GM18508 (cell line): ENCODE data around the gene PPARGC1A.

Experiments
- ATAC-seq: cut with Tn5 transposase; IDR thresholded peaks from one replicate; pipeline ENCODE4 v1.9.1; 2021; ENCODE audit warnings: moderate number of reproducible peaks; ENCODE audit not compliant: insufficient read depth, unreplicated experiment

Gene PPARGC1A

DNA sequence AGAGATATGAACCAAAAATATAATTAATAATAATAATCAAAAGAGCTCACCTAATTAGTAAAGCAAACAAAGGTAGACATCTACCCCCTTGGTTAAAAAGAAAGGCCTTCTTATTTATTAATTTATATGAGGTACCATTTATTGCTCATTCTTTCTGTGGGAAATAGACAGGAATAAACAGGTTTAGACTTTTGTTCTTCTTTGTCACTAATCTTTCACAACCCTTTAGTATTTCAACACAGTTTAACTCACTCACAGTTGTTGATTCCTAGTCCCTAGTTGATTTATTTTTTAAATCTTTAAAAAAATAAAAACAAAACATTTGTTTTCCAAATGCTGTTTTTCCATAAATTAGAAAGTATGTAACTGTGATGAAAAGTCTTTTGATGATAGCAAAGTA lies 5.6 kb downstream of the PPARGC1A start:
- no peak for ATAC-seq

DNA sequence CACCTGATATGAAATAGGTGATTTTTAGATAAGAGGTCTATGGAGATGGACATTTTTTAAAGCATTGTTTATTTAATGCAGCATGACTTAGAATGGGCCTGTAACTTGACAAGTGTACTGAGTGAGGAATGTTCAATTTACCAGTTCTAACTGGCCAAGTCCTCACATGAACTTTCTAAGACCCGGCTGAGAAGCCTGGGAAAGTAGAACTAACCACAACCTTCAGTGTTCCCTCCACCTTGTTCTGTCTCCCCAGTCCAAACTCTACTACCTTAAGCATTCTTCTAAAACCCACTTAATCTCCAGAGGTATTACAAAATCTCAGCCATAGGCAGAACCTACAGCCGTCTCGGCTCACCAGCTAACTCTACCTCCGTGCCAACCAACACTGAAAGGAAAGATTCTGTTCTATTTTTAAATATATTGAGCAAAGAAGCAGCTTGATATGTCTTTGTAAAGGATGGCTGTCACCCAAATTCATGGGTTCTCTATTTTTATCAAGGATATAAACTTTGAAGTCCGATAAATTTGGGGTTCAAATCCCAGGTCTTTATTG lies 6.8 kb downstream of the PPARGC1A start:
- no peak for ATAC-seq

DNA sequence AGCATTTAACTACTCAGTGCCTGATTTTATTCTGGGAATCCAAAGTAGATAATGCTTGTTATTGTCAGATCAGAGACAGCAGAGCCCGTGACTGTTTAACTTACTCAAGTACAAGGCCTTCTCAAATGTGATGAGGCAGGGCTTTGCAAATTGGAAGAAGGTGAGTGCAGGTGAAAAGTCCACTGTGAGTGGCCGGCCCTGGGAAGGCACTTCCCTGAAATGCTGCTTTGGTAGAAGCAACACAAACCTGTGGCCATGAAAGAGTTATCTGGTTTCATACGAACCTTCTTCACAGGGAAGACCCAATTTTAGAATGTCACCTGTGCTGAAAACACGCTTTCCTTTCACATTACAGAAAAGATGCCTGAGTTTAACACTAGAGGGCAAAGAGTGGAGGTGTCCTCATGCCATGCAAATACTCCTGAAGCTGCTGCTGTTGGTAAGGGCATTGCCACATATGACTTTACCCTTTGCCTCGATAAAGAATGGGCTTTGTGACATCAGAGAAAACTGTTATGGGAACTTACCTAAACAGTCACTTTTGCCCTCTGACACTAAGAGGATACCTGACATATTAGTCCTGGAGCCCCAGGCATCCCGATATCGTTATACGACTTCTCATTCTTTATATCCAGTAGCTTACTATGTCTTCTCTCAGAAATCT lies 8.0 kb downstream of the PPARGC1A start:
- no peak for ATAC-seq

DNA sequence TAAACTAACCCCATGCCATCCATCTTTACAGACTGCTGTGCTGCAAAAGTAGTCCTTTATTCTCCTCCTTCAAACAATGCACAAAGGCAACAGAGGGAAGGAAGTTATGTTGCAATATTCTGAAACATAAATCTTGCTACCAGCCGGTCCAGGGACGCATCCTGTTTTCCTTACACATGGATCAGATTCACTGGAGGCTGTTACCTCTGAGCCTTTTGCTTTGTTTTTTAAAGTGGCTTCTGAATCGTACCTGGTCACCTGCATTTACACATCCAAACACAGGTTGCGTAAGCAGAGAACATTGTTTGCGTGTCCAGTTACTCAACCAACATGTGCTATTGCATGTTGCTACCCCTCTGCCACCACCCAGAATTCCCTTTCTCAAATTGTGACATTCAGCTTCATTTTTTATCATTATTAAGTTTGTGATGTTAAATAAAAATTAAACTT lies 8.8 kb downstream of the PPARGC1A start:
- no peak for ATAC-seq

DNA sequence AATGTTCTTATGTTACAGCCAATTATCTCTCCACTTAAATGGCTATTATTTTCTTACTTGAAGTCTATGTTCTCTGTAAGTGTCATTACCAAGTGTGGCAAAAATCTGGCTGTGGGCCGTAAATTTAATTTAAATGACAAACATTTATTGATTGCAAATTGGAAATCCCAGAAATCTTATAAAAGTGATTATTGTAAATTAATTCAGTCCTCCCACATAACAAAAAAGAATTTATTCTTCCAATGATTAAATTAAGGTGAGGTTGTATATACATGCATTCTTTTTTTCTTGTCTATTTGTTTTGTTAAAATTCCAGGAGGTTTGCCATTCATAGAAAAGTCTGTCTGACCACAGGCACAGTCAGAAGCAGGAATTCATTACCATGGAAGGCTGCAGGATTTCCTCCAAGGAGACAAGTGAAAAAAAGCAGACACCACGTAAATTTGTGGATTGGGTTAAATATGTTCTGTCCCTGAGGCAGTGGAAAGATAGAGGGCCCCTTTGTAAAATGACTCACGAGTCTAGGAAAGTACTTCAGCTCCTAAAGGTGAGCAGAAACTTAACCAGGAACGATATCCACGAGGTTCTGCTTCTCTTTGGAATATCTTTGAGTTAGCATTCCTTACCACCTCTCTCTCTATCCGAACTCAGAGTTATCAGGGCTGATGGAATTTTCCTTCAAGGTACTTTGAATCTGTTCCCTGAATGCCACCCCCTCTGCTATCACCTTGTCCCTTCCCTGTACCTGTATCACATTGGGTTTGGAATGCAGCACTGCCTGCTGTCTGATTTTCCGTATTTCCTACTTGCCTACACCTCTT lies 10.7 kb downstream of the PPARGC1A start:
- no peak for ATAC-seq

DNA sequence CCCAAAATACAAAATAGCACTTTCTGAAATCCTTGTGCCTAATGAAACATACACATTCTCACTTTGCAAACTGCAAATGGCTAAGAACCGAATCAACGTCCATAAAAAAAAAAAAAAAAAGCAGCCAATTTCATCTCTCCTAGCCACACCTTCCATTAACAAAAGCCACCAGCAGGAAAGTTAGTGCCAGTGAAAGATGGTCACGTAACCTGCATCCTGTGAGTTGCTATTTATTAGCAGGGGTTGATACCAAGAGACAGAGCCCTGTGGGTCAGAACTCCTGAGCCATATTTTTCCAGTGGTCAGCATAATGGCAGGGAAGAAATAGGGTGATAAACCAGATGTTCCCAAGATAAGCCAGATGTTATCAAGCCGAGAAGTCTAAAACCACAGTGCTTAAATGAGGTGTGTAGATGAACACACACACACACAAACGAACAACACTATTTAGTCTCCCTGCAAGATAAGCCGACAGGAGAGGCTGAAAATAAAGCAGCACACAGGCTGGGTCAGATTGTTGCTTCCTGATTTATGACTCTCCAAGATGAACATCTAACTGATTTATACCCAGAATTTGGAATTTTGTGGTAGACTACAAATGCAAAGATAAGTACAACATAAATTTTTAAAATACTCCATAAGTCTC lies 11.5 kb downstream of the PPARGC1A start:
- ATAC-seq: no peak

DNA sequence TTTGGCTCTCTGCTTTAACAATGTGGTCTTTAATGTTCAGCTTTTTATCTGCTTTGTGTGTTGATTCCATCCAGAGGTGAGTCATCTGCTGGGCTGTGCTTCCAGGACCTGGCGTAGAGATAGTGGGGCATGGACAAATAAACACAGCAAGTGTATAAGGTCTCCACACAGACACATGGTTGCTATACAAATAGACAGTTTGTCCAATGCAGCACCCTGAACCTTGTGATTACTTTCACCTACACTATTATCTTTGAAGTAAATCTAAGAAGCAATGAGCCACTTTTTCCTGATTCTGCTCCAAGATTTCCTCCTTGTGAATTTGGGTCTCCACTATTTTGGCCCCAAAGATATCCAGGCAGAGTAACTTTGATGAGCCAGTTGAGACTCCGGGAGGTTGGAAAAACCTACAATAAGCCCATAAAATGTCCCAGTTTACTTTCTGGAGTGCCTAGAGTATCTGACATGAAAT lies 12.1 kb downstream of the PPARGC1A start:
- no peak for ATAC-seq

DNA sequence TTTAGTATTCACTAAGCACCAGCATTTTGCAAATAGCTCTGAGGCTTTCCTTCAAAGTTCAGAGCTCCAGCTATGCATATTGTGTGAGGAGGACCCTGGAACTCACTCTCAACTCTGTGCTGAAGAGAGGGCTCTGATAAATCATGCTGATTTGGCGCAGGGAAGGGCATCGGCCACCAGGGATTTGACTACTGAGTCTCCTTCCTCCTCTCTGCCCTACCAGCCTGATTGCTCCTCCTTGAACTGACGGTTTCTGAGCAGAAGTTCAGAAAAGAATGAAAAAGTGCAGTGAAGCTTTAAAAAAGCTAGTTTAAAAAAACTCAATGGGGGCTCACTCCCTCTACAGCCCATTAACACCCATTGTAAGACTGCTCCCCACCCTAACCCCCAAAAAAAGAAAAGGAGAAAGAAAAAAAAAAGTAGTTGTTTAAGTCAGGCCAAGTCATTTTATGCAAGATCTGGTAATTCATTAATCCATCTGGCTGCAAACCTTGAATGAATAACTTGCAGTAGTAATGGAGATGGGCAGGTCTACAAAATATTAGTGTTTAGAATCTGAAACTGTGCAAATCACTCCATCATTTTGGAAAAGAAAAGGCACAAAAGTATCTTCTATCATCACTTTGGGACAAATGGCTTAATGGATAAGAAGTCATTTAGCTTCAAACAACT lies 13.3 kb downstream of the PPARGC1A start:
- no peak for ATAC-seq

DNA sequence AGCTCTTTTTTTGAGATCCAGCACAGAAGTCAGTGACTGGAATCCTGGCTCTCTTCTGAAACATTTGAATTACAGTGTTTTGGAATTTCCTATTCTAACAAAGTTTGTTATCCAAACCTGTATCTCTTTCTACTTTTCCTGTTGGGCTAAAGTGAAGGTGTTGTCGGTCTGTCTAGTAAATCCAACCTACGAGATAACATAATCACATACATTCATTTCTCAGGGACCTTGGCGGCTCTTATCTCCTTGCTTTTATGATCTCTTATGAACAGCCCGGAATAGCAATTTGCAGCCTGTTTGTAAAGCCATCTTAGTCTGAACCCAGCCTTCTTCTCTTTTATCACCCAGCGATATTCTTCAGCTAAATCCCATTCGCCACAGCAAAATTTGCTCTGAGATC lies 14.5 kb downstream of the PPARGC1A start:
- no peak for ATAC-seq

DNA sequence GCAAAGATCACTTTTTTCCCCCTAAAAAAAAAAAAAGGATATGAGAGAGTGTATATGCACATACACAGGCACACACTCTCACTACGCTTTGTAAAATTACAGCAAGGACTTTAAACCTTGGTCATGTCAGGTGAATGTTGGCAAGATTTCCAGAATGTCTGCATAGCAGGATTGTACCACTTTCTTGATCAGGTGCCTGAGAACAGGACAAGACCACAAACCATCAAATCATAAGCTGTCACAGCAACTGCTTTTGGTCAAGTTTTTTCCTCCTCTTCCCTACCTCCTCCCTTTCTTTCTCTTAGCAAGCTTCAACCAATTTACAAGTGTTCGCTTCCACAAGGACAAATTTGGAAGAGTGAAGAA lies 15.3 kb downstream of the PPARGC1A start:
- ATAC-seq: no peak

DNA sequence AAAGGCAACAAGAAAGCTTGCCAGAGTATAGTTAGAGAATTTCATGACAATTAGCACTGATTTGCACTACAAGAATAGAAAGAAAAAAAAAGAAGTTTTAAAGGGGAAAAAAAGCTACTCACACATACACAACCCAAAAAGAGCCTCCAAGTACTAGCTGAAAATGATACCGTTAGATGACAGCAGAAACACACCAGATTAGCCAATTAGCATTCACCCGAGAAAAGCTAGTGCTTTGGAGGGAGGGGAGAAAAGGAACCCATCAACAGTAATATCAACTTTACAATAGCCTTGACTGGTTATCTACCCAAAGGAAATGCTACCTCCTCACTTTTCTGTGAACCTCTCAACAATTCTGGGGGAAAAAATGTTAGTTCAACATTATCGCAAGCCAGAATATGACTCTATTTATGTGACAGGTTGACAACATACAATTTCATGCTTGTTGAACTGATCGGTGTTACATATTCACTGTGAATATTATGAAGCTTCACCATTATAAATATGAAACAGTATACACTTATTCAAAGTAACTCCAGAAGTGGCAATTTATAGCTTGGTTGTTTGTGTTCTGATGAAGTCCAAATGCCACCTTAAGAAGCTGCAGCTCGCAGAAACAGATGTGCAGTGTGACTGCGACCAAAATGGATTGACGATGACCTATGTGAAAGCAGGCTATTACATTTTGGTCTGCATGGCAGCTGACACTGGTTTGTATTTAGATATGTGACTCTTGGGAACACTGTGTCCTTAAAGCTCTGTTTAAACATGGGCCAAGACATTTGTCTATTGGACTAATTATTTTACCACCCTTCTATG lies 15.9 kb downstream of the PPARGC1A start:
- ATAC-seq: no peak

DNA sequence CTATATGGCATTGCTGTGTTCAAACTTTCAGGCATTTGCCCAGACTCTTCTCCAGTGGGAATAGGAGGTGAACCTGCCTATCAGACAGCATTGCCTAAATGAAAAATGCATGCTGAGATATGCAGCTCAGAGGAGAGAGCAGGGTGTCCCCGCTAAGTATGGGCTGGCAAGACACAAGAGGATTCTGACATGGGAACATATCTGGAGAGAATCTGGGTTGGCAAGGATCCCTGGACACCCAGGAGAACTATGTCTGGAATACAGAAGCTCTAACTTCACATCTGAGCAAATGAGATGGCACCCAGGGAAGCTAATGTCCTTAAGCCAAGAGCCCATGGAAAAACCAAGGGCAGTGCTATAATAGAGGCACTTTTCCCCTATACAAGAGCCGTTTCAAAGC lies 18.4 kb downstream of the PPARGC1A start:
- ATAC-seq: no peak

DNA sequence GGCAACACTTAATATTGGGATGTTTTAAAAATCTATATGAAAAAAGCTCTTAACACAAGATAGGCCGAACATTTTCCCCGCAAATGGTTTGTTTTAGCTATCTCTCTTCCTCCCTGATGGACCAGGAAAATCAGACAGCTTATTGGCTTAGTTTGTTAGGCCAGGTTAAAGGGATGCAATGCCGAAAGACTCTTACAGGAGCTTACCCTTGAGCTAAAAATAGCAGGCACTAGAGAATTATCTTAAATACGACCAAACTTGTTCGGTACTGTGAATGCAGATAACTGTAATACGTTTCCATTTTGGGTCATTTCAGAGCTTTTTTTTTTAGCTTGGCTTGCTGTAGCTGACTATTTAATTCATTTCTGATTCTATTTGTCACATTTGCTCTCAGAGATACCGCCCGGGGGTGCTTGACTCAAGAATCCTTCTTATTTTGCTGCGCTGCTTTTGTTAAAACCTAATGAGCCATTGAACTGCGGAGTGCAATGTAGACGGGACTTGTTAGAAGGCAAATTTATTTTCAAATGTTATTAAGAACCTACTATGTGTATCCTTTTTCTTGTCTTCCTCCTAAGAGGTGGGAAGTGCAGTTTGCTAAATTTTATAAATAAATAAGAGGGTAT lies 23.3 kb downstream of the PPARGC1A start:
- ATAC-seq: no peak

DNA sequence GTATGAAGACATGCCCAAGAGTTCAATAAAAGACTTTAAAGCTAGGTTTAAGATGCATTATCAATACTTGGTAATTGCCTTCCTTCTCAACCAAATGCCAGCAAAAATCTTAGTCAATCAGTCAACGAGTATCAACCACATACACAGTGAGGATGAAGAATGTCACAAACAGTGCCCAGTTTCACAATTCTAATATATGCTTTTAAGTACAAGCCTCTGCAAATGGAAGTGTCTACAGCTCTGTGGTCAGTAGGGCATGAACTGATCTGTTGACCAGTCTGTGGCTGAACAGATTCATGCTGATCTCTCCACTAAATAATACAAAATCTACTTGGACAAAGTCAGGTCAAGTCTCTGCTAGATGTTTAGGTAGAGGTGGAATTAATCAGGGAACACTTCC lies 27.9 kb downstream of the PPARGC1A start:
- no peak for ATAC-seq

DNA sequence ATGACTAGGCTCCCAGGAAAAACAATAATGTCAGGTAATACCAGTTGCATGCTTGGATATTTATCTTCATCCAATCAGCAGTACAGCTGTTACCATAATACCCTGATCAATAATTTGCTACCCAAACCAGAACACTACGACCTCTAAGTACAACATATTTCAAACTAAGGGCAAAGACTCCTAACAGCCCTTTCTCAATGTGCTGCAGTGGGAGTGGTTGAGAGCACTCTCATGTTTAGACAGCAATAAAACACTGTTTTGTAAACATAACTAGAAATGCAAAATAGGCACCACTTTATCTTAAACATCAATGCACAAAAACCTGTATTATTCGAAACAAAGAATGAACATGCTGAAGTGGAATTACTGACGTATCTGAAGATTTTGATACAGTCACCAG lies 28.9 kb downstream of the PPARGC1A start:
- ATAC-seq: no peak

DNA sequence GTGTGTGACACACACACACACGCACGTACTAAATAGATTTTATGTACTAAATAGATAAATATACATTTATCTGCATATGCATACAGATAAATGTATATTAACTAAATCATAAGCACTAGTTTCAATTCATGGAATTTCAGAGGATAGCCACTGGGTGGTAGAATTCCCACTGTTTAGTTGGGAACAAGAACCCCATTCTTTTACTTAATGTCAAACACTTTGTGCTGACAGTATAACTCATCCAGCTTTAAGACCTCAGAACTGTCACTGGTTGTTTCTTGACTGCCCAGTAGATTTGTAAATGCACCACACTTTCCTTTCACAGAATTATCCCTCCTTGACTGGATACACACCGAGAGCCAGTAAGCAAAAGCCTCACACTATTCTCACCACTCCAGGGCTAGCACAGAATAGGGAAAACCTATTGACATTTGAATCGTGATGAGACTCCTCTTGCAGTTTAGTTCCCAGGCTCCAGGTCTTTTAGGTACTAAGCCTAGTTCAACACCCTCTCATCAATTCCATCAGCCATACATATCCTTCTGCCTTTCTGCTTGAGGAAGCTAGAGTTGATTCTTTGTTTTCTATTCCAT lies 32.4 kb downstream of the PPARGC1A start:
- no peak for ATAC-seq

DNA sequence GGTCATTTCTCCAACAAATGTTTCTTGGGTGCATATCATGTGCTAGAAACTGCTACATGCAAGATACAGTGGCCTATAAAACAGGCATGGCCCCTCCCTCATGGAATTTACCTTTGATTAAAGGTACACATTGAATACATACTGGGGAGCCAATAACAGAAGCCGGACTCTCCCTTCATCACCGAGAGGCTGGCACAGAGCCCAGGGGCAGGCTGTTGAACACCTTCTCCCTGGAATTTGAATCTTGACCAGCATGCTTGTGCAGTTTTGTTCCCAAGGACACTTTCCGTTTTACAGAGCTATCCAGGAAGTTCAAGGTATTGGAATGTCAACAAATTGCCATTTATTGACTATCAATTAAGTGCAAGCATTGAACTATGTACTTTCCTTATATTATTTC lies 33.2 kb downstream of the PPARGC1A start:
- no peak for ATAC-seq

DNA sequence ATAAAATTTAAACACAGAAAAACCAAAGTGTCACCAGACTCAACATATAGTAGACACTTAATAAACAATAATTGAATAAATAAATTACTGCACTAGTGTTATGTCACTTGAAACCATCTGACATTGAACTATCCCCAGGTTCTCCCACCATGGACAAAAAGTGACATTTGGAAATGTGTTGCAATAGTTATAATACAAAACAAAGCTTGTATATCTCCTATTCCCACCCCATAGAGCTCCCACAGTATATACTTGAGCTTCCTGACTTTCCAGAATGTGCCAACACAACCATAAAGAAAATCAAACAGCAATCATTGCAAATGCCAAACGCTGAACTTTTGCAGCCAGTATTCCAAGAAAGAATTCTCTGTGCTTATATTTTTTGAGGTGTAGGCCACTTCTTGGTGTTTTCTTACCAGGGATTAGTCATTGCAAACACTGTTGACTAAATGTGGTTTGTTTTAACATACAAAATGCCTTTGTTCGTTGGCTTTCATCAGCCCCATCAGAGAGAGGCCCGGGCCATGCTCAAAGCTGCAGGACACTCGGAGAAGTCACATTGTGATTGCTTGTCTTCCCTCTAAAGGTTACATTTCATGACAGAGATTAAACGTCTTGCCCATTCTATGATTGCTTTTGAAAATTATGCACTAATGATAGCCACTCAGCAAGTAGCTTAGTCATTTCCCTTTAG lies 33.8 kb downstream of the PPARGC1A start:
- no peak for ATAC-seq
